Measurements from ENCODE around the gene ARHGEF28.

GRCh38 chr5:73654819-73655318 lies 28.9 kb downstream of the ARHGEF28 start:
- no peak for TF ChIP-seq TAF1 (IDR thresholded peaks at IDR 0.05; ENCODE audit: low read depth)
- no peak for TF ChIP-seq CTCF (IDR thresholded peaks at IDR 0.05; ENCODE audit: poor library complexity, severe bottlenecking)
- no peak for TF ChIP-seq EP300 (conservative IDR thresholded peaks at IDR 0.05; ENCODE audit: poor library complexity, severe bottlenecking)

All from neural cell (in vitro differentiated cells).